GM19467 (cell line): Measurements from ENCODE around the gene NBL1.

ENCODE experiments used
- ATAC-seq: cut with Tn5 transposase; IDR thresholded peaks from one replicate; pipeline ENCODE4 v1.9.1; 2021; ENCODE audit warnings: mild to moderate bottlenecking, moderate library complexity; ENCODE audit not compliant: unreplicated experiment

NBL1 gene

DNA sequence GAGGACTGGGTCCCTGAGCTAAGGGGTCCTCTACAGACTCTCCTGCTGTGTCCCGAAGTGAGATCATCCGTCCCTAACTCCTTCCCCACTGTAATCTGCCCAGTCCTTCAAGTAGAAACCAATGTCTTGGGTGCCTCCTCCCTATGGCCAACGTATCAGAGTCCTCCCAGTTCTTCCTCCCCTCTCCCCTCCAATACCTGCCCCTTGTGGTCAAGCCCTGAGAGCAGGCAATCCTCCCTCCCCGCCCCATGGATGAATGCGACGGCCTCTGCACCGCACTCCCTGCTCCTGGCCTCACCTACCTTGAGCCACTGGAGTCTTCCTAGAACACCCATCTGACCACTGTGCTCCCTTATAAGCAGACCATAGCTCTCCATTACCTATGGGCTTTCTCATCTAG lies 51.7 kb downstream of the NBL1 start:
- ATAC-seq, result no peak

DNA sequence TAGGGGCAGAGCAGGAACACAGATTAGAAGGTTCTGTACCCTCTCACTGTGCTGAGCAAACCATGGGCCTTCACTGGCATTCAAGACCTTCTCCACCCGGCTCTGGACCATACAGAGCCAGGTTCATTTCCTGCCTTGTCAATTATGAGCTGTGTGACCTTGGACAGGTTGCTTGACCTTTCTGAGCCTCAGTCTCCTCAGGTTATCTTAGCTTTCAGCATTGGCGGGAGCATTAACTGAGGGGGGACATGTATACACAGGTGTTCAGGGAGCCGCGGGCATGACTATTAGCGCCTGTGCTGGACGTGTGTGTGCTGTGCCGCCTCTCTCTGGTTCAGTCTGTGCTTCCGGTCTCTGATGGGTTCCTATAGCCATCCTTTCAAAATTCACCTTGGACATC lies 52.7 kb downstream of the NBL1 start:
- ATAC-seq, result no peak

DNA sequence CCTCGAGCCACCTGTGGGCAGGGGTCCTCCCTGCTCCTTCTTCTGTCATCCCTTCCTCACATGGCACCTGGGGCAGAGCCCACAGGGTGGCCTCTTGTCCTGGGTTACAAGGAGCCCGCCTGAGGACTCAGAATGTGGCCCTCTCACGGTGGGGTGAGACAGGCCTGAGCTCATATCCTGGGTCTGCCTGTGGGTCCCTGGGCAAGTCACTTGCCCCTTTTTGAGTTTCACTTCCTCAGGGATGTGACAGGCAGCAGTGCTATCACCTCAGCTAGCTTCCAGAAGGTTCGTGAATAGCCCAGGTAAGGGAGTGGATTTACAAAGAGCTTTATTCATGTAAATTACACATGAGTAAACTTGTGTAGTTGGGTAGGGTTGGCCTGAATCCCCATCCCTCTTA lies 54.1 kb downstream of the NBL1 start:
- ATAC-seq, result no peak

DNA sequence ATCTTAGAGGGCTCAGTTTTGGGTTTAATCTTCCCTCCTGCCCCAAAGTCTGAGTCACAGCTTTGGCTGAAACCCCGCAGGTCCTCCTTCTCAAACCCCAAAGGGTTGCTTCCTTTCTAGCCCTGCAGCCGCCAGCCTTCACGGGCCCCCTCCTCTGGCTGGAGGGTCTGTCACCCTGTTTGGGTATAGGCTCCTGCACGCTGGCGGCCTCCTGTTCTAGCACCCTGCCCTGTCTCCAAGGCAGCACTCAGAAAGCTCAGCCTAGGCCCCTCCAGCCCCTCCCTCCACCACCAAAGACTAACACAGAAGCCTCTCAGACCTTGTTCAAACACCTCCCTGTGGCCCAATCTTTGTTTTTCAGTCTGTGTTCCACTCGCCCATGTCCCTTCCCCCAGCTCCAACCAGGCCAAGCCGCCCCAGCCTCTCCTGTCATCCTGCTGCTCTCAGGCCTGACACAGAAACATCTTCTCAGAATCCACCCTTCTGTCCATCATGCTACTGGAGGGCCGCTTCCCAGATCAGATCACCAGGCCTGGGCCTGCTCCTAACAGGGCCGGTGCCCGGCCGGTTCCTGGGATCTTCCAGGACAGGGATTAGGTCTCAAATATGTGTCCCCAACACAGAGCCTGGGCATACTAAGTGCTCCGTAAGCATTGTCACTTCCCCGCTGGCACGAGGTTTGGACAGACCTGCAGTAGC lies 56.1 kb downstream of the NBL1 start:
- ATAC-seq, result no peak

DNA sequence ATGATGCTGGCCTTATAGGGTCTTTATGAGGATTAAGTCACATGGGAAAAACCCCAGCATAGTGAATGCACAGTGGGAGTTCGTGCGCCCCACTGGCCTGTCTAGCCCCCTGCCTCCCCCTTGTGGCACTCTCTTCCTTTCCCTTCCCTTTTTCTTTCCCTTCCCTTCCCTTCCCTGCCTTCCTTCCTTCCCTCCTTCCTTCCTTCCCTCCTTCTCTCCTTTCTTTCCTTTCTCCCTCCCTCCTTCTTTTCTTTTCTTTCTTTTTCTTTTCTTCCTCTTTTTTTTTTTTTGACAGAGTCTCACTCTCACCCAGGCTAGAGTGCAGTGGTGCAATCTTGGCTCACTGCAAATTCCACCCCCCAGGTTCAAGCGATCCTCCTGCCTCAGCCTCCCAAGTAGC lies 59.2 kb downstream of the NBL1 start:
- no peak for ATAC-seq

DNA sequence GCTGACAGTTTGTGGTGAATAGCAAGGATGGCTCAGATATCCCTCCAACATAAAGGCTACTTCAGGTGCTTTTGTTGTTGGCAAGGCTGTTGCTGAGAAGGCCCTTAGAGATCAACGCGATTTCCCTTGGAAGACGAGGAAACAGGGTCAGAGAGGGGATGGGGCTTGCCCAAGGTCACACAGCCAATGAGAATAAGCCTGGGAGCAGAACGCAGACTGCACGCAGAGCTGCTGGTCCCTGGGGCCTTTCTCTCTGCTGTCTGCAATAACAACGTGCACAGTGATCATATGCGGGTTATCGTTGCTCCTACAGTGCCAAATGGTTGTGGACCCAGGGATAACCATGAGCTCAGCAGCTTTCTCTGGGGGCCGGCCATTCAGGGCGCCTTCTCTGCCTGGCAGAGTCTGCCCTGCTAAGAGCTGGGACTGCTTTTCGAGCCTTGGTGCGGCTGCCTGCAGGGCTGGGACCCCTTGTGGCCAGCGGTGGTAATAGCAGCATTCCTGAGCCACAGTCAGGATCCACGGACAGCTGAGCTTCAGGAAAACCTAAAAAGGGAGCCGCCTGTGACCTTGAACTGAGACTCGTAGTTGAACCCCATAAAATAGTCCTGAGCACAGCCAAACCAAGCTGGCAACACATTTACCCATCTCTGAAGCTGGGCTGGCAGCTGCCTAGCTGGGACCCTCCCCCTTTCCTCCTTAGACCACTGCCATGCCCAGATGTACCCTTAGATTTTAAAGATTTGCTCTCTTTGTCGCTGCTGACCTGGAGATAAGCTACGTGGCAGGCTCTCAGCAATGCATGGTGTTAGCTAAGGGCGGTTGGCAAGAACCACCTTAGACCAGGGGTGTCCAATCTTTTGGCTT lies 60.4 kb downstream of the NBL1 start:
- no peak for ATAC-seq

DNA sequence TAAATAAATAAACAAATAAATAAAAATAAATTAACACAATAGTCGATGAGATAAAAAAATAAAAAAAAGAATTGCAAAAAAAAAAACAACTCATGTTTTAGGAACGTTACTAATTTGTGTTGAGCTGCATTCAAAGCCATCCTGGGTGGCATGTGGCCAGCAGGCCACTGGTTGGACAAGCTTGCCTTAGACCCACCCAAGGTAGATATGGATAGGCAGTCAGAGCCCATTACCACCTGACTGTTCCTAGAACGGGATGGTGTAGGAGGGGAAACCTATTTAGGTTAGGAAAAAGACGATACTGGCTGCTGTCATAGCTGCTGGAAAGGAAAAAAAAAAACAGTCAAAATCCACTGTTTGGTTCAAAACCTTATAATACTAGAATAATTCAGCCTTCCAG lies 61.4 kb downstream of the NBL1 start:
- no peak for ATAC-seq

DNA sequence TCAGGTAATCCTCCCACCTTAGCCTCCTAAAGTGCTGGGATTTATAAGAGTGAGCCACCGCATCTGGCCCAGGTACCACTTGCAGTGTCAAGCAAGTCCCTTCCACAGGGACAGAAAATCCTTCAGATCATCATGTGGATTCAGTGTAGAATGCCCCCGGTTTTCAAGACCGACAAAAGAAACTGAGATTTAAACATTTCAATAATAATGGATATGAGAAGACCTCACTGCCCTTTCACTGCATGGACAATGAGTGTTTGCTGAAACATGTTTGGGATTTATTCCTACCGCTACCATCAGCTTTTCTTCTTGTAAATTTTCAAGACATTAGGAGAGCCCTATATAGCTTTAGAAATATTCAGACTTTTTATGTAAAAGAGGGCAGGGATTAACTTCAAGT lies 62.0 kb downstream of the NBL1 start:
- no peak for ATAC-seq
